NK-92 (cell line): ENCODE measurements around the gene OR1B1.
"Not testable (repeated sequence)": the region's sequence is repeated elsewhere in the genome, so short reads cannot be mapped to it uniquely, and the experiment has no call there.

Experiments
- DNase-seq: peaks from one replicate; lab custom pipeline; 2025; ENCODE audit not compliant: unreplicated experiment; lab: John Stamatoyannopoulos, UW

The OR1B1 gene

DNA sequence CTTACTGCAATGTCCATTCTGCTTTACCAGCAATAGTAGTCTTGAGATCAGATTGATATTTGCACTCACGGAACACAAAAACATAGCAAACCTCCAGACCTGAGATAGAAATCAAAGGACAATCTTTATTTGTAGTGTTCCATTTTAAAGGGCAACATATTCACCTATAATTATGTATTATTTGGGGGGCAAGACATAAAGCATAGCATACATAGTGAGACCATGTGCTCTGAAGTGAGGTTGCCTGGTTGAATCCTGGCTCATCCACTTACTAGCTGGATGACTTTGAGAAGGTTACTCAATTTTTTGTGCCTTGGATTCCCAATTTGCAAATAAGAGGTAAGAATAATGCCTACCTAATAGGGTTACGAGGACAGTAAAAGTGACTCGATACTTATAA, at the start of gene OR1B1:
Gene OR1B1 (minus strand): TSS at position 101 of the 400 bp plus-strand sequence.
- DNase-seq = no peak

DNA sequence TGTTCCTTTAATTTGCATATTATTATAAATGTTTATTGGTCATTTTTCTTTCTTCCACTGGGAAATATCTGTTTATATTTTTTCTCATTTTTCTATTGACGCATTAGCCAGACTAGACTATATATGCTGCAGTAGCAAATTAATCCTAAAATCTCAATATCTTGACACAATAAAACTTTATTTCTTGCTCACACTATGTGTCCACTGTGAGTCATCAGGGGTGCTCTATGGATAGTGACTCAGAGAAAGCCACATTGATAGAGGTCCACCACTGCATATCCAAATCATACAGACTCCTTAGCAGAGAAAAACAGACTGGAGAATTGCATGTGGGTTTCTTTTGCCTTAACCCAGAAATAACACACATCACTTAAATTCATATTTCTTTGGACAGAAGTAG, 38.3 kb upstream of the OR1B1 start:
- DNase-seq = no peak

GRCh38 chr9:122684851-122685250, 27.4 kb upstream of the OR1B1 start:
- no peak for DNase-seq

DNA sequence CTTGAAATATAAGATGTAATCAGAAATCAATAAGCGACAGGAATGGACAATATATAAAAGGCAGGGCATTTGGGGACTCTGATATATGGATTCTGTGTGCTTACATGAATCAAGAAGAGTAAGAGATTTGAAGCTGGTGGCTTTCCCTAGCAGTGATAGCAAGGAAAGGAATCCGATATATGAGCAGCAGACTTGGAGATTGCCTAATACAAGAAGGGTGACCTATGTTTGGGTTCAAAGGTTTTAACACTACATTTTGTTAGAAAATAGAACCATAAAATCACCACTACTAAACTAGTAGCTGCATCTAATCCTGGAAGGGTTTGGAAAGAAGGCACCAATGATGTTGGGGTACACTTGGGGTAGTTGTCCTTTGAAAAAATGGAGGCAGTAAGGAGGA, 15.1 kb upstream of the OR1B1 start:
- no peak for DNase-seq

GRCh38 chr9:122661416-122661815, 4.0 kb upstream of the OR1B1 start, which contains the start of gene OR1L1:
OR1L1 (plus strand) TSS chr9:122661716; CDS start chr9:122661716, 0 bp downstream.
- no peak for DNase-seq

- DNase-seq = no peak
Observed at GRCh38 chr9:122656378-122656777, 1.0 kb downstream of the OR1B1 start.

DNA sequence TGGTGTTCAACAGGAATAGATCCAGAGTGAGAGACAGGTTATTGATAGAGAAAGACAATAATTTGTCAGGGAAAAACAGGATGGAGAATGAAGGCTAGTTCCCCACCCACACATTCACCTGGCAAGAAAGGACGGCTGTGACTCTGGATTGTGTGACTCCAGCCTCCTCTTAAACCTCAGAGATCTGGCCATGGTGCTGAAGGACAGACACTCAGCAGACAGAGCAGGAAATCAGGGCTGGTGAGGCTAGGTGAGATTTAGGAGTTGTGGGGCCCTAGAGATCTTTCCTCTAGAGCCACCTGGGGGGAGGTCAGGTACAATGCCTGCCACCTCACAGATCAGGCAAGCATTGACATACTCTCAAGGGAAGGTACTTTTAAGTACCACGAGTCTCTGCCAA, 15.2 kb downstream of the OR1B1 start:
- DNase-seq = no peak

GRCh38 chr9:122619996-122620395, 37.4 kb downstream of the OR1B1 start:
- no peak for DNase-seq

GRCh38 chr9:122614362-122614761, 43.1 kb downstream of the OR1B1 start, which contains the start of gene OR1Q1:
OR1Q1 (plus strand) TSS chr9:122614738; CDS start chr9:122614738, 0 bp downstream.
- no peak for DNase-seq

DNA sequence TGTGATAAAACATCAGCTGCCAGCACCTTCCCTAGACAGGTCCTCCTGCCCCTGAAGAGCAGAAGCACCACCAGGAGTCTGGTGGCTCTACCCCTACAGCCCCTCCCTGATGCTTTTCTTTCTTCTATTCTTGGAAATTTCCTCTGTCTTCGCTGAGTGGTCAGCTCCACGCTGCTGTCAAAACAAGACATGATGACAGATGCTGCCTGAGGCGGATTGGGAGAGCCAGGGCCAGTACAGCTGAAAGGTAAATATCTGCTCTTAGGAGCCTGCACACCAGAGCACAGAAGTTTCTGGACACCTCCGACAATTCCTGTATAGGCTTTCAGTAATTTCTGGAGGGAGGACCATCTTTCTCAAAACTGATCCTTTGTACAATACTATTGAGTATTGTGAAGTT, 47.6 kb downstream of the OR1B1 start:
- no peak for DNase-seq

- DNase-seq = no peak
Observed at GRCh38 chr9:122606587-122606986, 50.8 kb downstream of the OR1B1 start.

DNA sequence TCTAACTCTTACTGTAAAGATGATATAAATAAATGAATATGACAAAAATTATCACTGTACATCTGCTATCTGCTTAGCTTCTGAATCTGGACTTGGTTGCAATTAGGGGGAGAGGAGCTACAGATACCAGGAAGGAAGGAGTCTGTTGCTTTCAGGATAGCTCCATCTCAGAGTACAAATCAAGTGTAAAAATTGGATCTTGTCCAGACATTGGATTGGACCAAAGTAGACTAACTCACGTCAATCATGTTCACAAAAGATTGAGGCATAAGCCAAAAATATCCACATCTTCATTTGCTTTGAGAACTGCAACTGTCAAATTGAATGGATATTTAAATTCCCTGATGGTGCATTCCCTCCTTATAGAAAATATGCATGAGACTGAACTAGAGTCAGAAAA, 51.7 kb downstream of the OR1B1 start:
- DNase-seq = no peak

- not testable (repeated sequence) for DNase-seq
Observed at GRCh38 chr9:122583284-122583683, 74.1 kb downstream of the OR1B1 start, which contains the start of gene OR1L8. OR1L8 (minus strand) TSS chr9:122583384; CDS start chr9:122568477, 14,907 bp downstream.

- DNase-seq = no peak
Observed at GRCh38 chr9:122580360-122580759, 77.1 kb downstream of the OR1B1 start.

DNA sequence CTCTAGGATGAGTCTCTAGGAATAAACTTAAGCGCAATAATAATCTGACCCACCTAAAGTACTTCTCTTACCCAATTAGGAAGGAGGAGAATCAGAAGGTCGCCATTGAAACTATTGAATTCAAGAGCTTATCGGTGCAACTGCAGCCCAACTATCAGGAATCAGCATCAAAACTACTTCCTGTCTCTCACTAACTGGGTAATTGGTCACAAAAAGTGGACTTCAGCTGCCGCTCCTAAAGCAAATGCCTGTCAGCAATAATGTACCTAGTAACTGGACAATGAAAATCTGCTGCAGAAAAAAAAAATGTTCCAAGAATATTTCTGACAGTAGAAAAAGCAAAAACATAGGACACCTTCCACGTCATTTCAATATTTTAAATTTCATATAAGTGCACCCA, 77.6 kb downstream of the OR1B1 start:
- no peak for DNase-seq
